KMS-11 (cell line): ENCODE data around the gene TRMT2B.

Source experiments
- H2AFZ ChIP-seq: fragments of 200-600 bp; sonication (generic); 2 replicates; pipeline ENCODE4 v1.6.1; 2016; ENCODE audit warnings: antibody characterized with exemption, mixed run types, low read depth
- H3K27ac ChIP-seq: fragments of 200-600 bp; sonication (generic); 2 replicates; pipeline ENCODE4 v1.6.1; 2016; ENCODE audit warnings: mild to moderate bottlenecking, mixed run types
- H3K27me3 ChIP-seq: fragments of 200-600 bp; sonication (generic); 2 replicates; pipeline ENCODE4 v1.6.1; 2017; ENCODE audit warnings: mild to moderate bottlenecking, low read depth, mixed run types, moderate library complexity; ENCODE audit not compliant: insufficient read depth
- H3K36me3 ChIP-seq: fragments of 200-600 bp; sonication (generic); 2 replicates; pipeline ENCODE4 v1.6.1; 2017; ENCODE audit warnings: mild to moderate bottlenecking, mixed run types; ENCODE audit not compliant: insufficient read depth
- H3K4me1 ChIP-seq: fragments of 200-600 bp; sonication (generic); 2 replicates; pipeline ENCODE4 v1.6.1; 2016; ENCODE audit warnings: mild to moderate bottlenecking, low read depth, mixed run types; ENCODE audit not compliant: poor library complexity, severe bottlenecking
- H3K4me2 ChIP-seq: fragments of 200-600 bp; sonication (generic); 2 replicates; pipeline ENCODE4 v1.7.0; 2016; ENCODE audit warnings: mild to moderate bottlenecking, mixed run types
- H3K4me3 ChIP-seq: fragments of 200-600 bp; sonication (generic); IDR thresholded peaks from 2 replicates; pipeline ENCODE4 v1.6.1; 2017; ENCODE audit warnings: low read depth, low read length, mixed read lengths; ENCODE audit not compliant: insufficient read depth
- H3K79me2 ChIP-seq: fragments of 200-600 bp; sonication (generic); 2 replicates; pipeline ENCODE4 v1.6.1; 2016; ENCODE audit warnings: low read depth, mixed run types; ENCODE audit not compliant: insufficient read depth
- H3K9ac ChIP-seq: fragments of 200-600 bp; sonication (generic); 2 replicates; pipeline ENCODE4 v1.6.1; 2016; ENCODE audit warnings: mild to moderate bottlenecking, mixed run types
- H4K20me1 ChIP-seq: fragments of 200-600 bp; sonication (generic); 2 replicates; pipeline ENCODE4 v1.6.1; 2016; ENCODE audit warnings: mild to moderate bottlenecking, mixed run types; ENCODE audit not compliant: insufficient read depth
- TF ChIP-seq, protein P1 (sequence below): fragments of 200-600 bp; sonication (generic); conservative IDR thresholded peaks from 2 replicates; pipeline ENCODE4 v1.6.1; 2017; ENCODE audit warnings: low read depth, mild to moderate bottlenecking, antibody characterized with exemption, low read length, moderate library complexity, mixed read lengths

The TRMT2B gene

DNA sequence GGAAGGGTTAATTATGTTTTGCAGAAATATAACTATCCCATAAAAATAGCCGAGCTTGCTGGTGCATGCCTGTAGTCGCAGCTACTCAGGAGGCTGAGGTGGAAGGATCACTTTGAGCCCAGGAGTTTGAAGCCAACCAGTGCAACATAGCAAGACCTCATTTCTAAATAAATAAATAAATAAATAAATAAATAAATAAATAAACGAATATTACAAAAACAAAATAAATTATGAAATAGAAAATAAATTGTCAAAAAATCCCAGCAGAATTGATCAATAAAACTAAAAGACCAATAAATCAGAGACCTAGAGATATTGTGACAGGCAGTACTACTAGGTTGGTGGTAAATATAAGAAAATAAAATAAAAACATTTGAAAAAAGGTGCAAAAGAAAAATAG lies 89.1 kb downstream of the TRMT2B start:
- Histone ChIP-seq H2AFZ (no peak overlapping the region), H3K4me1 (no peaks in the 10 kb centered on the region), H3K27ac (no peak overlapping the region), H4K20me1 (no peaks in the 10 kb centered on the region), H3K27me3 (no peaks in the 10 kb centered on the region), H3K79me2 (no peaks in the 10 kb centered on the region), H3K4me2 (no peak overlapping the region), H3K36me3 (no peaks in the 10 kb centered on the region), H3K9ac (no peak overlapping the region), H3K4me3 (no peak overlapping the region)
- TF ChIP-seq, protein P1, sequence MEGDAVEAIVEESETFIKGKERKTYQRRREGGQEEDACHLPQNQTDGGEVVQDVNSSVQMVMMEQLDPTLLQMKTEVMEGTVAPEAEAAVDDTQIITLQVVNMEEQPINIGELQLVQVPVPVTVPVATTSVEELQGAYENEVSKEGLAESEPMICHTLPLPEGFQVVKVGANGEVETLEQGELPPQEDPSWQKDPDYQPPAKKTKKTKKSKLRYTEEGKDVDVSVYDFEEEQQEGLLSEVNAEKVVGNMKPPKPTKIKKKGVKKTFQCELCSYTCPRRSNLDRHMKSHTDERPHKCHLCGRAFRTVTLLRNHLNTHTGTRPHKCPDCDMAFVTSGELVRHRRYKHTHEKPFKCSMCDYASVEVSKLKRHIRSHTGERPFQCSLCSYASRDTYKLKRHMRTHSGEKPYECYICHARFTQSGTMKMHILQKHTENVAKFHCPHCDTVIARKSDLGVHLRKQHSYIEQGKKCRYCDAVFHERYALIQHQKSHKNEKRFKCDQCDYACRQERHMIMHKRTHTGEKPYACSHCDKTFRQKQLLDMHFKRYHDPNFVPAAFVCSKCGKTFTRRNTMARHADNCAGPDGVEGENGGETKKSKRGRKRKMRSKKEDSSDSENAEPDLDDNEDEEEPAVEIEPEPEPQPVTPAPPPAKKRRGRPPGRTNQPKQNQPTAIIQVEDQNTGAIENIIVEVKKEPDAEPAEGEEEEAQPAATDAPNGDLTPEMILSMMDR = no peak
